Tracheal epithelial cell (primary cell): ENCODE measurements around the gene PABPC1L. TPM values are rescaled to one million over a fixed set of nuclear protein-coding genes. Genes with fewer than 3 reads are reported as not detected.

Experiments used
- total RNA-seq: library from RNA; depleted of rRNA; stranded (reverse); fragments of >200 nt; gene quantifications from 2 replicates; pipeline ENCODE4 v1.2.1, GENCODE V29; 2014

Gene PABPC1L
- 8.1 and 11.8 TPM in 2 replicates for total RNA-seq

DNA sequence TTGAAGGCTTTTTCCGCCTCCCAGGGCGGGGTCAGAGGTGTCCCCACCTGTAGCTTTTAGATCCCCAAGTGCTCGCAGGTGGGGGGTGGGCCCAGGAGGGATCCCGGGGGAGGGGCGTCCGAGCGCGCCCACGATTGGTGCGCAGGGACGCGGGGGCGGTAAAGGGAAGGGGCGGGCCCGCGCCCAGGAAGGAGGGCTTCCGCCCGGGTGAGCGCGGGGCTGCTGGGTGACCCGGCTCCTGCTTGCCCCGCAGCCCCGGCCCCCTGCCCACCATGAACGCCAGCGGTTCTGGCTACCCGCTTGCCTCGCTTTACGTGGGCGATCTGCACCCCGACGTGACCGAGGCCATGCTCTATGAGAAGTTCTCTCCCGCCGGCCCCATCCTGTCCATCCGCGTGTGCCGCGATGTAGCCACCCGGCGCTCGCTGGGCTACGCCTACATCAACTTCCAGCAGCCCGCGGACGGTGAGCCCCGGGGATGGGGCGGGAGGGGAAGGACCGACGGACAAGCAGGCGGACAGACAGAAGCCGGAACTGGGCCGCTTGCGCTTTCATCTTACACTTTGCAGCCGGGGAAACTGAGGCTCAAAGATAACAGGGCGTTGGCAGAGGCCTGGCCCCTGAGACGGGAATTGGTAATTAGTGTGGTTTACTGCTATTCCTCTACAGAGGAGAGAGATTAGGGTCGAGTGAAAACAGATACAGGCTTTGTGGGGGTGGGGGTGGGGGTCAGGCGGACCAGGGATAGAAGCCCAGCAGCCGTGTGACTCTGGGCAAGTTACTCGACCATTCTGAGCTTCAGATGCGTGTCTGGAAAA, at the start of gene PABPC1L:
PABPC1L (plus strand) TSS at position 189 of the 818 bp plus-strand sequence; CDS start at position 273, 84 bp downstream.

DNA sequence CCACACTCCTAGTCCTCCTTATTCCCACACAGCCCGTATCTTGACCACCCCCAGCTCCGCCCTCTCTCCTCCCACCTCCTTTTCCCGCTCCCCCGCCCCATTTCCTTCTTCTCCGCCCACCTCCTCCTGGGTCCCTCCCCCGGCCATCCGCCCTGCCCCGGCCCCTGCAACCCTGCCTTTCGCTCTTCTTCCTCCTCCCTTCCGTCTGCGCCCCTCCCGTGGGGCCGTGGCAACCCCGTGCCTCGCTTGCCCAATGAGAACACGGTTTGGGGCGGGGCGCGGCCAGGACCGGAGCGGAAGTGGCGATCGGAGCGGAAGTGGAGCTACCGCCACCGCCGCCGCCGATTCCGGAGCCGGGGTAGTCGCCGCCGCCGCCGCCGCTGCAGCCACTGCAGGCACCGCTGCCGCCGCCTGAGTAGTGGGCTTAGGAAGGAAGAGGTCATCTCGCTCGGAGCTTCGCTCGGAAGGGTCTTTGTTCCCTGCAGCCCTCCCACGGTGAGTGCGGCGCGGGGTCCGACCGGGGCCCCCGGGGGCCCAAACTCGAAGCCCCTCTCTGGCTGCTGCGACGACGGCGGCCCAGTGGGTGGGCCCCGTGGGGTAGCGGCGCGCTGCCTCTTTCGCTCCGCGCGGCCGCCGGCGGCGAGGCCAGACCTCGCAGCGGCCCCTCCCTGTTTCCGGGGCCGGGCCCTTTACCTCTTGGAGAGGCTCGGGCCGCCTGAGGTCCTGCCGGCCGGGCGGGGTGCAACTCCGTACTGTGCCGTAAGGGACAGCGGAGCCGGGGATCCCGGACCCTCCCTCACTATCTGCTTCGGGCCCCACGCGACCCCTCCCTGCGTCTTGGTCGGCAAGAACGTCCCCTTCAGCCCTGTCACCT, 24.2 kb upstream of the PABPC1L start, which contains the start of gene YWHAB:
YWHAB (plus strand) TSS at position 314 of the 874 bp plus-strand sequence. CDS start 15,829 bp downstream, outside the sequence.

DNA sequence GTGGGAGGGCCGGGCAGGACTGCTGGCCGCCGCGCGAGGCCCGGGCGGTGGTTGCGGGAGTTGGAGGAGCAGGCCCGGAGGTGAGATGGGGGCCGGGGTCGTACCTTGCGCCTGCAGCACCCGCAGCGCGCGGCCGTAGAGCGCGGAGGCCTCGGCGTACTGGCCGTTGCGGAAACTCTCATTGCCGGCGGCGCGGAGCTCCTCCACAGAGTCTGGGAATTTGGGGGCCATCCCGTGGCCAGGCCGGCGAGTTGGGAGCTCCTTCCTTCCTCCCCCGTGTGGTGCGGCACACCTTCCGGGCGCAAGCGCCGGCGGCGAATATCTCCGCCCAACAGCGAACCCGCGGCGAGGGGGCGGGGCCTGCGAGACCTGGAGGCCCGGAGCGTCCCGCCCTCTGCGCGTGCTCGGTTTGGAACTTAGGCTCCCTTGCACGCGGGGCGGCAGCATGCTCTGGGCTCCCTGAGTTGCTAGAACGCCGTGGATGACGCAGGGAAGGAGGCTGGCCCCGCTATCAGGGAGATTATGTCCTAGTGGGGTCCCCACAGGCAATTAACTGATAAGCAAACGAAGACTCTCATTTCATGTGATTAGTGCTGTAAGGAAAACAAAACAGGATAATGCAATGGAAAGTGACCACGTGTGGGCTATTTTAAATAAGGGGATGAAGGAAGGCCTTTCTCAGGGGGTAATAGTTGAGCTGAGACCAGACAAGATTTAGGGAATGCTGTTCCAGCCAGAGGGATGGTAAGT, 50.4 kb downstream of the PABPC1L start, which contains the start of gene TOMM34:
TOMM34 (minus strand) TSS at position 295 of the 750 bp plus-strand sequence; CDS start at position 231, 64 bp downstream.

DNA sequence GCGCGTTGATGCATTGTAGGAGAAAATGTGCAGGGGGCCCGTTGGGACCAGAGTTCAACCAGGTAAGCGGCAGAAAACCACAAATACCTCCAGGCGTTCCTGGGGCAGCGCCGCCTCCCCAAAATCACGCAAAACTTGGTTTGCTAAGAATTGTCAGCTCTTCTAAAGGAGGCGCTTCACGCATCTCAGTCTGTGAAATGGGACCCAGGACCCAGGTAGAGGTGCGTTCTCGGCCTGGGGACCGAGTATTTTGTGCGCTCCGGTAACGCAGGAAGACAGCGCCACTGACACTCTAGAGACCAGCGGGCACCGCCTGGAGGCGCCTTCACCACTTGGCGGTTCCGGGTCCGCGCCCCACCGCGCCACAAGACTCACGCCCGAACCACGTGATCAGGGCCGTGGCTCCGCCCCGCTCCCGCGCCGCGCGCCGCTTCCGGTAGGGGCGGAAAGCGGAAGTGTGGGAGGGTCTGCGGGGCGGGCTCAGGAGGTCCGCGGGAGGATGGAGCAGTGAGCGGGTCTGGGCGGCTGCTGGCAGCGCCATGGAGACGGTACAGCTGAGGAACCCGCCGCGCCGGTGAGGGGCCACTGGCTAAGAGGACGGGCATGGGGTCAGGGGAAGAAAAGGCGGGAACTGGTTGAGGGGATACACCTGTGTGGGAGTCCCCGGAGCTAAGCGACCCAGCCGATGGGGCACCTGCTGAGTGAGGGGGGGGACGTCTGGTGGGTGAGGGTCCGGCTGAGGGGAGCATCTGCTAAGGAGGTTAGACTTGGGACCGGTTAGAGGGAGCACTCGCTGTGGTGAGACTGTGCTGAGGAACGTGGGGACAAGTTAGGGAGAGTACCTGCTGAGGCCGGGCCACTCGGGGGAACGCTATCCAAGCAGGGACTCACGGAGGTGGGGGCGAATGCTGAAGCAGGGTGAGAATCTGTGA, 56.4 kb downstream of the PABPC1L start, which contains the start of gene STK4:
STK4 (plus strand) TSS at position 483 of the 932 bp plus-strand sequence; CDS start at position 540, 57 bp downstream.

Other genes with a start within 250 kb of the PABPC1L start
- not detected in 2 replicates for gene CCN5, start 194.7 kb upstream of the PABPC1L start, total RNA-seq
- gene KCNK15, start 164.2 kb upstream of the PABPC1L start, total RNA-seq: 0.96 TPM in 1 of 2 replicates, not detected in the other
- gene RIMS4, start 99.5 kb upstream of the PABPC1L start, total RNA-seq: under 0.01 TPM in 1 of 2 replicates, not detected in the other
- 65.1 and 69.3 TPM in 2 replicates for gene YWHAB, start 24.4 kb upstream of the PABPC1L start, total RNA-seq
- gene TOMM34, start 50.3 kb downstream of the PABPC1L start, total RNA-seq: 21.5 and 34.7 TPM in 2 replicates
- 24.7 and 25.3 TPM in 2 replicates for gene STK4, start 56.5 kb downstream of the PABPC1L start, total RNA-seq
- gene KCNS1, start 191.1 kb downstream of the PABPC1L start, total RNA-seq: 1.1 and 3.9 TPM in 2 replicates
- 2.4 TPM in 1 of 2 replicates, not detected in the other for gene WFDC5, start 205.1 kb downstream of the PABPC1L start, total RNA-seq
- 0.96 TPM in 1 of 2 replicates, not detected in the other for gene WFDC12, start 214.4 kb downstream of the PABPC1L start, total RNA-seq